Common myeloid progenitor, CD34-positive (primary cell): ENCODE results near the gene ZNF580.

Experiments
- CTCF ChIA-PET: fragments of 350-600 bp; sonication (Branson Sonifier 250); formaldehyde crosslinking; loops from one replicate; lab custom pipeline; 2021; ENCODE audit warnings: antibody characterized with exemption; lab: Charles Lee
- POLR2A ChIA-PET: fragments of 350-600 bp; sonication (Branson Sonifier 250); formaldehyde crosslinking; loops from one replicate; lab custom pipeline; 2021; ENCODE audit warnings: antibody characterized with exemption; lab: Charles Lee
- DNase-seq, 3 donors: peaks; one replicate each; pipeline versions ENCODE4 v3.0.0 to v3.0.0-alpha.2; 2013
- H3K27ac ChIP-seq, 2 experiments: 1 replicate in 1 of 2; 2 replicates in 1 of 2; pipeline ENCODE4 v1.7.0; 2013; ENCODE audit warnings: inconsistent platforms in 2 of 2, low read length in 2 of 2, mild to moderate bottlenecking in 2 of 2, low read depth in 1 of 2, moderate library complexity in 1 of 2; ENCODE audit not compliant: severe bottlenecking in 2 of 2, insufficient read depth in 1 of 2, poor library complexity in 1 of 2
- H3K27me3 ChIP-seq, 5 experiments: replicated peaks in 2 of 5; 1 replicate in 3 of 5; 2 replicates in 2 of 5; pipeline versions ENCODE4 v1.6.1 to v1.7.0; 2013; ENCODE audit warnings: low read length in 4 of 5, mild to moderate bottlenecking in 2 of 5, moderate library complexity in 2 of 5, inconsistent platforms in 1 of 5; ENCODE audit not compliant: insufficient read depth in 5 of 5, control insufficient read depth in 4 of 5
- H3K36me3 ChIP-seq, 4 experiments: 1 replicate in 2 of 4; 2 replicates in 2 of 4; pipeline versions ENCODE4 v1.6.1 to v1.7.0; 2013; ENCODE audit warnings: low read length in 3 of 4, control low read depth in 1 of 4, mild to moderate bottlenecking in 1 of 4; ENCODE audit not compliant: control insufficient read depth in 4 of 4, insufficient read depth in 4 of 4
- H3K4me1 ChIP-seq, 4 experiments: 1 replicate in 3 of 4; 2 replicates in 1 of 4; pipeline versions ENCODE4 v1.6.1 to v1.7.1; 2013; ENCODE audit warnings: low read length in 3 of 4, mild to moderate bottlenecking in 3 of 4, control low read depth in 1 of 4, inconsistent platforms in 1 of 4, moderate library complexity in 1 of 4; ENCODE audit not compliant: control insufficient read depth in 4 of 4, insufficient read depth in 4 of 4; ENCODE audit errors: control extremely low read depth in 1 of 4
- H3K4me3 ChIP-seq, 7 experiments: 1 replicate in 4 of 7; 2 replicates in 3 of 7; pipeline versions ENCODE4 v1.5.1 to v1.7.0; 2013; ENCODE audit warnings: mild to moderate bottlenecking in 7 of 7, low read length in 6 of 7, moderate library complexity in 6 of 7, inconsistent platforms in 2 of 7, low read depth in 2 of 7, control low read depth in 1 of 7; ENCODE audit not compliant: insufficient read depth in 4 of 7, control insufficient read depth in 1 of 7; ENCODE audit errors: extremely low read depth in 1 of 7
- H3K9me3 ChIP-seq, 5 experiments: 1 replicate in 4 of 5; 2 replicates in 1 of 5; pipeline versions ENCODE4 v1.6.1 to v1.7.1; 2013; ENCODE audit warnings: low read length in 4 of 5, mild to moderate bottlenecking in 2 of 5, inconsistent platforms in 1 of 5, low read depth in 1 of 5, moderate library complexity in 1 of 5; ENCODE audit not compliant: control insufficient read depth in 4 of 5, insufficient read depth in 2 of 5; ENCODE audit errors: control extremely low read depth in 1 of 5
- WGBS: methylation state at CpG from one replicate; pipeline ENCODE4 v1.1.5; 2013; ENCODE audit not compliant: insufficient coverage; 5-methylcytosine and 5-hydroxymethylcytosine counted together

The ZNF580 gene

GRCh38 chr19:55687281-55688201 lies 46.7 kb downstream of the ZNF580 start:
- Histone ChIP-seq H3K9me3 (no peaks in the 10 kb centered on the region), H3K36me3 (peaks cover 2 to 87% (median 57%) of the 10 kb centered on the region in 4 experiments), H3K4me3 (no peak overlapping the region), H3K27ac (no peak overlapping the region), H3K27me3 (no peaks in the 10 kb centered on the region), H3K4me1 (no peaks in the 10 kb centered on the region)
- no peak for DNase-seq
- ChIA-PET POLR2A (interaction anchor here (0.5 kb wide), 1 partner anchor 1023 kb away, joined by 4 read pairs; no protein-coding TSS in a partner anchor), CTCF (no interaction called here)
- 97% methylated on average over 14 of the region's 22 CpGs for WGBS

GRCh38 chr19:55688422-55689218 lies 47.8 kb downstream of the ZNF580 start:
- no peak for DNase-seq
- H3K4me1 ChIP-seq, result no peaks in the 10 kb centered on the region
- CTCF ChIA-PET, result no interaction called here
- H3K27ac ChIP-seq, result no peak overlapping the region
- H3K9me3 ChIP-seq, result no peaks in the 10 kb centered on the region
- peaks cover 4 to 94% (median 63%) of the 10 kb centered on the region in 4 experiments for H3K36me3 ChIP-seq
- POLR2A ChIA-PET, result no interaction called here
- no peak overlapping the region for H3K4me3 ChIP-seq
- 91% methylated on average over 25 of the region's 27 CpGs for WGBS
- H3K27me3 ChIP-seq, result no peaks in the 10 kb centered on the region

GRCh38 chr19:55689411-55690108 lies 48.8 kb downstream of the ZNF580 start:
- Histone ChIP-seq H3K4me1 (no peaks in the 10 kb centered on the region), H3K9me3 (no peaks in the 10 kb centered on the region), H3K27me3 (no peaks in the 10 kb centered on the region), H3K27ac (no peak overlapping the region), H3K36me3 (peaks cover 4 to 97% (median 64%) of the 10 kb centered on the region in 4 experiments), H3K4me3 (no peak overlapping the region)
- DNase-seq, result no peak
- ChIA-PET POLR2A (no interaction called here), CTCF (interaction anchor here (0.6 kb wide), 1 partner anchor 24 kb away, joined by 3 read pairs; no protein-coding TSS in a partner anchor)
- 98% methylated on average over 32 of the region's 35 CpGs for whole genome bisulfite sequencing

GRCh38 chr19:55690109-55690768 lies 49.4 kb downstream of the ZNF580 start:
- Histone ChIP-seq H3K9me3 (no peaks in the 10 kb centered on the region), H3K4me3 (no peak overlapping the region), H3K4me1 (no peaks in the 10 kb centered on the region), H3K27me3 (no peaks in the 10 kb centered on the region), H3K27ac (no peak overlapping the region), H3K36me3 (peaks cover 4 to 97% (median 62%) of the 10 kb centered on the region in 4 experiments)
- ChIA-PET CTCF (interaction anchor here (0.6 to 1.3 kb wide), 2 partner anchors 11 to 24 kb away, joined by 3 read pairs; no protein-coding TSS in a partner anchor), POLR2A (no interaction called here)
- WGBS, result 97% methylated on average over 20 of the region's 25 CpGs
- no peak for DNase-seq

GRCh38 chr19:55690769-55691545 lies 50.2 kb downstream of the ZNF580 start:
- Histone ChIP-seq H3K36me3 (peaks cover 4 to 97% (median 64%) of the 10 kb centered on the region in 4 experiments), H3K27me3 (no peaks in the 10 kb centered on the region), H3K9me3 (no peaks in the 10 kb centered on the region), H3K4me3 (no peak overlapping the region), H3K4me1 (no peaks in the 10 kb centered on the region), H3K27ac (no peak overlapping the region)
- ChIA-PET CTCF (interaction anchor here (1.3 kb wide), 1 partner anchor 10 kb away, joined by 3 read pairs; no protein-coding TSS in a partner anchor), POLR2A (no interaction called here)
- 97% methylated on average over 21 of the region's 31 CpGs for WGBS
- no peak for DNase-seq
